HG03280 (cell line): ENCODE measurements around the gene CREG2.
"Not testable (repeated sequence)": the region's sequence is repeated elsewhere in the genome, so short reads cannot be mapped to it uniquely, and the experiment has no call there.

Experiments
- ATAC-seq: cut with Tn5 transposase; IDR thresholded peaks from one replicate; pipeline ENCODE4 v1.9.1; 2021; ENCODE audit warnings: mild to moderate bottlenecking, moderate library complexity; ENCODE audit not compliant: unreplicated experiment

CREG2 gene

GRCh38 chr2:101349893-101350662 is 37.2 kb downstream of the CREG2 start:
- no peak for ATAC-seq

GRCh38 chr2:101348883-101349282 is 38.4 kb downstream of the CREG2 start:
- no peak for ATAC-seq

GRCh38 chr2:101346909-101347308 is 40.4 kb downstream of the CREG2 start:
- no peak for ATAC-seq

- no peak for ATAC-seq
Observed at GRCh38 chr2:101344137-101344536, 43.2 kb downstream of the CREG2 start.

DNA sequence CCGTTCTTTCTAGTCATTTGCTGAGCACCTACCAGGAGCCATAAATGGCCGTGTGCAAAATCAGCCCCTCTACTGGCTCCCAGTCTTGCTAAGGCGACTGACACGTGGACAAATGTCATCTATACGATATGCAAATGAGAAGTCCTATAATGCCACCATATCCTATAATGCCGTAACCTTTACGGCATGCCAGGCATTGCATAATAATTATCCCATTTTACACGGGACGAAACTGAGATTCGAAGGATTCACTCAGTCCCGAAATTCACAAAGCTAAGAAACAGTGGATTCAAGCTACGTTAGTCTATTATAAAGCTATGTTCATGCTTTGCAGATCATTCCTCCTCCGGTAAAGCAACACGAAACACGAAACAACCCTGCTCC is 44.7 kb downstream of the CREG2 start:
- no peak for ATAC-seq

DNA sequence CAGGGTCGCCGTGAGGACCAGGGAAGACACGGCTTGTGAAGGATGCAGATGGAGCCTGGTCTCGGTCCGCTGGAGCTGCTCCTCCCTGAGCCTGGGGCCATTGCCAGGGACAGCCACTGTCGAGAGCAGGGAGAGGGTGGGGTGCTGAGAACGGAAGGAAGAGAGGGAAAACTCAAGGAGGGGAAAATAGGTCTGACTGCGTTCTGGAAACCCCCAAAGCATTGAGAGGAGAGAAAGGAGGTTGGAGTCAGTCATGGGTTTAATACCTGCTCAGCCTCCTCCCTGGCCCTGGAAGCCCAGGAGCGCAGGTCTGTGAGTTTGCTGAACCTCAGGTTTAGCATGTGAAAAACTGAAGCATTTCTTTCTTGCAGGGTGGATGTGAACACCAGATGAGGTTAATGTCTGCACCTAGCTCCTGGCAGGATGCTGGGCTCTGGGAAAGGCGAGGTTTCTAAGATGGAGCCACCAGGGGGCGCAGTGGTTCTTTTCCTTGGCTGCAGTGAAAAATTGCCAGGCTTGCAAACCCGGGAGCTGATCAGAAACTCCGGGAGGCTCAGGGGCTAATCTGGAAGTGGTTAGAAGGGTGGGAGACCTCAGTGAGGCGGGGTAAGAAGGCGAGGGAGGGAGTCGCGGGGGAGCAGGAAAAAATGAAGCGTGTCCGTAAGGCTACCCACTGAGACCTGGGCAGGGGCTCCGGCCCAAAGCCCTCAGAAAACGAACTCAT is 45.2 kb downstream of the CREG2 start:
- no peak for ATAC-seq

GRCh38 chr2:101341421-101341820 is 45.9 kb downstream of the CREG2 start:
- ATAC-seq = no peak

DNA sequence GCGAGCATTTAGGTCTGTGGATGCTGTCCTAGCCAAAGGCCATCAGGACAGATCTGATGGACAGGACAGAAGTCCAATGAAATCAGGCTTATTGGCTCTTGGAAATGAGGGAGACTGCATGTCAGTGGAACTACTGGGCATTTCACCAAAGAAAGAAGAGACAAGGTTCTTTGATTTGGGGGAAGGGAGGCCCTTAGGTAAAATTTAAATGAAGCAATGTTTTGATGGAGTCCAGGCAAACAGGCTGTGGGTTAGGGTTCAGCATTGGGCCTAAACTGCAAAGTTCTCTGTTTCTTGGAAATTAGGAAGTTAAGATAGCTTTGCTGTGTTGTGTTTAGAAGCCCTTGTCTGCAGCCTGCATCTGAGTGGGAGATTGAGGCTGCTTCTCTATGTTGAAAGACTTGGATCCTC is 47.2 kb downstream of the CREG2 start:
- ATAC-seq = no peak

DNA sequence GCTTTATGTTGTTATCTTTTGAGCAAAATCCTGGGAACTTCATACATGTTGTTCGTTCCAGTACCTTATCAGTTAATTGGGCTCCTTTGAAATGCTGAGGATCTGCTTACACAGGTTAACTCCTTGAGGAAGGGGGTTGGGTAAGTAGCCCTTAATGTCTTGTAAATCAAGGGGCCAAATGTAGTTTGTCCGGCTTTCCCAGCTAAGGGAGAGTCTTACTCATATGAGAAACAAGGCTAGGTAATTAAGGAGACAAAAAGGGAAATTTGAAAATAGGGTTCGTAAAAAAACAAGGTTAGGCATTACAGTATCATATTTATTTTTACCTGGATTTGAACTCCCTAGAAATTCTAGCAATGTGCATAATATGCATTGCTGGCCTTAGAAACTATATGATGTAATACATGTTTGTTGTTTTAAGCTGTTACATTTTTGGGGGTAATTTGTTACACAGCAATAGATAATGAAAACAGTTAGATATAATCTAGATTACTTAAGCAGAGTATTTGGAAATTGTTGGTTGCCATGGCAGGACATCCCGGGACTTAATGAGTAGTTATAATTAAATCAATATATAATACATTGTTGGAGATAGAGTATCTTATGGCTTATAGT is 47.9 kb downstream of the CREG2 start:
- no peak for ATAC-seq

DNA sequence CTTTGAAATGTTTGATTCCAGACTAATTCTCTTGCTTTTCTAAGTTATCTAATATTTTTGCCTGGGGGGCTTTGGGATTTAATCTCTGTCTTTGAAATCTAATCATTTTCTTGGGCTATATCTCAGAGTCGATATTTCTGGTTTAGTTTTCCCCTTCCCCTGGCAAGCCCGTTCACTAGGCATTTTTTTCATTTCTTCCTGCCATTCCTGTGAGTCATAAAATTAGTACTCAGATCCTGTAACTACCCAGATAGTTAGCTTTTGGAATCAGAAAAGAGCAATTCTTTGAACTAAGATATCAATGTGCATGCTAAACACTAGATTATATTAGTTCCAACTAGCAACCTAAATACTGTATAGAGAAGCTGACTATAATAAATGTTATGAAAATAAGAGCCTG is 49.4 kb downstream of the CREG2 start:
- ATAC-seq = no peak

- no peak for ATAC-seq
Observed at GRCh38 chr2:101332885-101333766, 54.2 kb downstream of the CREG2 start.

DNA sequence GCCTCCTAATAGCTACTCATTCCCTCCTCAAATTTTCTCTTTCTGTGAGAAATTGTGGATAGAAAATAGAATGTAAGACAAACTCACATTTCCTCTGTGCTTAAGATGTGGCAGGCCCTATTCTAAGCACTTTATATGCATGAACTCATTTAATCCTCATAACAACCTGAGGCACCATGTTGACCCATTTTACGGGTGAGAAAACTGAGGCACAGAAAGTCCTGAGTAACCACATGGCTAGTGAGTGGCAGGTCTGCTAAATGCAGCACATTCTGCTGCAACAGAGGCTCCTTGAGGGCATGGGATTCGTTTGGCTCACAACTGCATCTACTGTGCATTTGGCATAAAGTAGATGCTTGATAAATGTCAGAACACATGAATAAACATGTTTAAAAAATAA is 56.1 kb downstream of the CREG2 start:
- no peak for ATAC-seq

DNA sequence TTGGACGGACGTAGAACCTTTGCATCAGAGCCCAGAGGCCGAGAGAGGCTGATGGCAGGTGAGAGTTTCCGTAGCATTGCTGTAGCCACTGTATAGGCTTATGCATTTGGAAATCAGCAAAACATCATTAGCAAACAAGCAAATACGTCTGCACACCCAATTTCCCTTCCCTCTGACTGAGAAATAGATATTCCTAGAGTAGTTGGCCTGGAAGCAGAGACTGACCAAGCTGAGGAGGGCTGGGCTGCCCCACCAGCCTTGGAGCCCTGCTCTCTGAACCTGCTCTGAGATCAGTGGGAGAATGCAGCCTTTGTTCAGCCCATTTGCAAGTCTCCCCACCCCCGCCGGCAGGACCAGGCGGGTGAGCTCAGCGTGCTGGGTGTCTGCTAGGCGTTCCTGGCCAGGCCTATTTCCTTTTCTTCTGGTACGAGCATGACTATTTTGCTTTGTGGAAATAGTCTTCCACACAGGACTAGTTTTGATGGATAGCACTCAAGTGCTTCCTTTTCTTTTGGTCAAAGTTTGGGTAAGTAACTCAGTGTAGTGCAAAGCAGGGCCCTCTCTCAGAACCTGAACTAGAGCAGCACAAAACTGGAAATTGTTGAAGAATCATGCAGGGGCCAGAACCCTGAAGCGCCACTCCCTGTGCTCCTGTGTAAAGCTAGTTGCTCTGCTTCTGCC is 56.9 kb downstream of the CREG2 start:
- no peak for ATAC-seq

DNA sequence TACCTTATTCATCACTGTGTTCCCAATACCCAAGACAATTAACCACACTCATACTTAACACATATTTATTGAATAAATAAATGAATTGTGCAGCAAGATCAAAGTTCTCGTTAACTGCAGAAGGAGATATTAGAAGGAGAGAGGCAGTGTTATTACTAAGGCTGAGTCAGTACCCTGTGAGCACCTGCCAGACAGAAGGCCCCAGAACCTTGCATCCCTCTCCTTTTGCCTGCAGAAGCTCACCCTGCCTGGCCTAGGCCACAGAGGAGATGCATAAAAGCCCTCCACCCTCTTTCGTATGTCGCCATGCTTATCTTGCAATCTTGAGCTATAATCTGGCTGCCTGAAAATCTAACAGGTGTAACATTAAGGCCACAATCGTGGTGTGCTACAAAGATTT is 58.3 kb downstream of the CREG2 start:
- no peak for ATAC-seq

GRCh38 chr2:101328474-101329007 is 58.8 kb downstream of the CREG2 start:
- ATAC-seq = no peak

DNA sequence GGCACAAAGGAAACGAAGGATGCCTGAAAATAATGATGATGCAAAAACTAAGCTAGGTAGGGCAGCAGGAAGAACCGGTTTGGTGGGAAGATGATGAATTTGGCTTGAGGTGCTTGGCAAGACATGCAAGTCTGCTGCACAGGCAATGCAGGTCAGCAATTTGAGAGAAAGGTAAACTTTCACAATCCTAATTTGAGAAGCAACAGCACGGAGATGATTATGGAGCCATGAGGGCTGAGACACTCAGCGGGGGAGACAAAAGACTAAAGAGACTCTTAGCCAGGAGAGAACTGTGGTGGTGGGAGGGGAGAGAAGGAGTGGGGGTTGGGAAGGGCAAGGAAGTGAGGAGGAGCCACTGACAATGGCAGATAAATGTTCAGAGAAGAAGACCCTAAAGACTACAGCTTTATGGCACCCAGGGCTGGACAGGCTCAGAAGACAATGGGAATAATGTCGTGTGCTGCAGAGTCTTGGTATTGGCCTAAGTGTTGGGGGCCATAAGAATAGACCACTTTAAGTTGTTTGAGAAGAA is 59.4 kb downstream of the CREG2 start:
- ATAC-seq = no peak

GRCh38 chr2:101325425-101325824 is 61.9 kb downstream of the CREG2 start:
- ATAC-seq = no peak

- not testable (repeated sequence) for ATAC-seq
Observed at GRCh38 chr2:101316568-101316967, 70.7 kb downstream of the CREG2 start.

DNA sequence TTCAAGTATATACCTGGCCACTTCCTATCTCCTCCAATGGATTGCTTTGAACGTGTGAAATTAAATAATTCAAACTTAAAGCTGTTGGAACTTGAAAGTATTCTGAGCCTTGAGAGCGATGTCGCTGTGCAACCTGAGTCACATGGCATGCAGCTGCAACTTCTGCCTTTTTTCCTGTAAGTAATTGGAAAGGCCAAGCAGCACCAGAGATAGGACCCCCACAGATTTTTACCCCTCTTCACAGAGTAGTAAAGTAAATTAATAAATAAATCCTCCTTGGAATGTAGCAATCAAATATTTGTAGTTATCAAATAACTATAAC is 75.6 kb downstream of the CREG2 start:
- no peak for ATAC-seq
